K562 (cell line): ENCODE results near the gene SLC44A5. TPM values are rescaled to one million over a fixed set of nuclear protein-coding genes. Genes with fewer than 3 reads are reported as not detected.

ENCODE experiments used
- ATAC-seq: fragments of 200-7000 bp; cut with Tn5 transposase; 3 replicates; pipeline ENCODE4 v1.9.1; 2020; ENCODE audit warnings: moderate library complexity
- BruUV-seq: library from RNA; stranded (reverse); fragments of 400-500 nt; replicated peaks from 2 replicates; lab custom pipeline; 2021; lab: Mats Ljungman, UMichigan
- CTCF ChIA-PET: fragments of 300-600 bp; formaldehyde crosslinking; extraction: SDS; loops from one replicate; lab custom pipeline; 2021; ENCODE audit warnings: low intra/inter-chr PET ratio; lab: Yijun Ruan, JAX
- POLR2A ChIA-PET: fragments of 300-600, 350-650 bp; sonication (Branson Sonifier 250); formaldehyde crosslinking; extraction: SDS; loops from one replicate; lab custom pipeline; 2021; ENCODE audit warnings: antibody characterized with exemption, inconsistent platforms; lab: Yijun Ruan, JAX
- DNase-seq, 4 experiments: peaks; one replicate each; pipeline versions ENCODE4 v3.0.0 to v3.0.0-alpha.2; 2011 to 2018; ENCODE audit warnings: low spot score in 3 of 4, mixed read lengths in 3 of 4; ENCODE audit errors: extremely low read depth in 1 of 4
- FAIRE-seq: peaks from 2 replicates; lab custom pipeline; 2011; peaks lifted over from hg19 to GRCh38; lab: Jason Lieb, UNC
- H2AFZ ChIP-seq: 2 replicates; pipeline ENCODE4 v1.6.0; 2011; ENCODE audit warnings: low read depth, low read length, control low read depth, inconsistent platforms
- H3K27ac ChIP-seq: fragments of 200-600 bp; 3 replicates; pipeline ENCODE4 v1.8.0; 2011; ENCODE audit warnings: low read depth, mild to moderate bottlenecking, control low read depth, inconsistent platforms, low read length, moderate library complexity, mixed read lengths; ENCODE audit errors: extremely low read depth
- H3K27me3 ChIP-seq, 2 experiments: fragments of 300-600 bp in 1 of 2; 2 replicates in 1 of 2; 3 replicates in 1 of 2; pipeline versions ENCODE4 v1.6.0 to v1.8.0; 2011; ENCODE audit warnings: inconsistent platforms in 2 of 2, low read length in 2 of 2, mild to moderate bottlenecking in 1 of 2, mixed read lengths in 1 of 2, moderate library complexity in 1 of 2; ENCODE audit not compliant: control insufficient read depth in 2 of 2, insufficient read depth in 2 of 2
- H3K36me3 ChIP-seq: fragments of 300-600 bp; 3 replicates; pipeline ENCODE4 v1.8.0; 2011; ENCODE audit warnings: mild to moderate bottlenecking, low read length, inconsistent platforms; ENCODE audit not compliant: control insufficient read depth, insufficient read depth
- H3K4me1 ChIP-seq, 2 experiments: fragments of 200-600 bp in 1 of 2; replicated peaks in 1 of 2; 2 replicates in 1 of 2; 3 replicates in 1 of 2; pipeline versions ENCODE4 v1.5.1 to v1.8.0; 2011; ENCODE audit warnings: inconsistent platforms in 2 of 2, low read length in 2 of 2, mild to moderate bottlenecking in 1 of 2, mixed read lengths in 1 of 2, moderate library complexity in 1 of 2; ENCODE audit not compliant: control insufficient read depth in 2 of 2, insufficient read depth in 2 of 2
- H3K4me2 ChIP-seq: 2 replicates; pipeline ENCODE4 v1.6.1; 2011; ENCODE audit warnings: low read length, control low read depth, inconsistent platforms, mixed read lengths; ENCODE audit not compliant: insufficient read depth
- H3K4me3 ChIP-seq: fragments of 200-600 bp; sonication (generic), shearing (Covaris generic); 2 replicates; pipeline ENCODE4 v1.5.1; 2016; ENCODE audit warnings: control low read depth, inconsistent platforms
- H3K79me2 ChIP-seq: fragments of 200-600 bp; 3 replicates; pipeline ENCODE4 v1.8.0; 2011; ENCODE audit warnings: low read length, inconsistent platforms; ENCODE audit not compliant: control insufficient read depth, insufficient read depth
- H3K9ac ChIP-seq, 2 experiments: 2 replicates each; pipeline versions ENCODE4 v1.6.0 to v1.6.1; 2011; ENCODE audit warnings: low read depth in 2 of 2, low read length in 2 of 2, control low read depth in 1 of 2, inconsistent platforms in 1 of 2, mild to moderate bottlenecking in 1 of 2, mixed read lengths in 1 of 2; ENCODE audit not compliant: insufficient read depth in 1 of 2
- H3K9me1 ChIP-seq: one replicate; pipeline ENCODE4 v1.6.0; 2011; ENCODE audit warnings: inconsistent platforms, mild to moderate bottlenecking, low read length, moderate library complexity; ENCODE audit not compliant: control insufficient read depth, insufficient read depth
- H3K9me3 ChIP-seq: replicated peaks from 2 replicates; pipeline ENCODE4 v1.5.1; 2011; ENCODE audit warnings: low read depth, low read length, inconsistent platforms; ENCODE audit not compliant: control insufficient read depth, insufficient read depth
- H4K20me1 ChIP-seq: replicated peaks from 2 replicates; pipeline ENCODE4 v1.6.1; 2011; ENCODE audit warnings: low read length, inconsistent platforms, mixed read lengths; ENCODE audit not compliant: control insufficient read depth, insufficient read depth
- BCOR ChIP-seq: fragments of 450-650 bp; IDR thresholded peaks from 2 replicates; pipeline ENCODE4 v1.6.1; 2016
- CBFB ChIP-seq: sonication (generic); formaldehyde crosslinking; IDR thresholded peaks from 2 replicates; pipeline ENCODE4 v1.4.0; 2020; ENCODE audit warnings: mild to moderate bottlenecking, missing genetic modification reagents
- MTA1 ChIP-seq: fragments of 450-650 bp; IDR thresholded peaks from 2 replicates; pipeline ENCODE4 v1.6.1; 2017; ENCODE audit warnings: borderline replicate concordance
- NR0B1 ChIP-seq: fragments of 450-650 bp; IDR thresholded peaks from one replicate; pipeline ENCODE4 v1.6.1; 2018; ENCODE audit warnings: mild to moderate bottlenecking, moderate library complexity; ENCODE audit not compliant: partially characterized antibody
- SAP30 ChIP-seq: fragments of 200-600 bp; sonication (generic); IDR thresholded peaks from 2 replicates; pipeline ENCODE4 v1.6.1; 2012; ENCODE audit warnings: borderline replicate concordance, low read depth, mild to moderate bottlenecking, moderate library complexity, low read length, control low read depth, inconsistent platforms; ENCODE audit not compliant: insufficient read depth, poor library complexity, severe bottlenecking
- SREBF2 ChIP-seq: sonication (generic); formaldehyde crosslinking; IDR thresholded peaks from 2 replicates; pipeline ENCODE4 v1.4.0; 2020; ENCODE audit warnings: mild to moderate bottlenecking, missing genetic modification reagents
- TSC22D4 ChIP-seq: fragments of 450-650 bp; IDR thresholded peaks from 2 replicates; pipeline ENCODE4 v1.6.1; 2016; ENCODE audit warnings: missing genetic modification characterization, missing biosample characterization, control low read depth
- ZFP91 ChIP-seq: sonication (generic); formaldehyde crosslinking; IDR thresholded peaks from 2 replicates; pipeline ENCODE4 v1.8.0; 2022; ENCODE audit warnings: mild to moderate bottlenecking, missing genetic modification reagents
- ZNF584 ChIP-seq: fragments of 200-800 bp; sonication (Bioruptor generic); IDR thresholded peaks from 2 replicates; pipeline ENCODE4 v1.6.1; 2016; ENCODE audit warnings: low read depth, mild to moderate bottlenecking, missing genetic modification characterization, missing compliant biosample characterization
- ZNF75A ChIP-seq: fragments of 450-650 bp; formaldehyde crosslinking; IDR thresholded peaks from 2 replicates; pipeline ENCODE4 v1.4.0; 2020; ENCODE audit warnings: mild to moderate bottlenecking
- ZSCAN29 ChIP-seq: fragments of 450-650 bp; IDR thresholded peaks from 2 replicates; pipeline ENCODE4 v1.6.1; 2017
- whole genome bisulfite sequencing: fragments of 100-300 bp; shearing (Covaris generic); methylation state at CpG from one replicate; pipeline ENCODE4 v1.1.6; 2016; ENCODE audit warnings: low coverage, mixed read lengths; ENCODE audit not compliant: insufficient coverage; ENCODE audit errors: missing lambda C conversion rate; 5-methylcytosine and 5-hydroxymethylcytosine counted together
- in situ Hi-C: fragments of 300-500 bp; cut with MboI; formaldehyde crosslinking; loops from 4 replicates; pipeline ENCODE4 v1.15.0; 2018; ENCODE audit warnings: inconsistent platforms, mixed read lengths
- intact Hi-C: fragments of 100-400 bp; cut with micrococcal nuclease; formaldehyde crosslinking; loops from 2 replicates; pipeline ENCODE4 v1.14.2; 2022
- polyA plus RNA-seq, 8 experiments: library from polyadenylated mRNA; depleted of rRNA in 4 of 8; stranded (reverse) in 5 of 8; unstranded in 3 of 8; fragments of >200 nt; fragmentation: Nextera tagmentation in 2 of 8; fragmentation: Illumina TruSeq in 1 of 8; extraction: Ambion mirVana in 2 of 8; extraction: Trizol in 1 of 8; gene quantifications; 2 replicates each; pipeline versions ENCODE4 v1.2.1 to v1.2.3, GENCODE V29; 2011 to 2014; ENCODE audit warnings: inconsistent platforms in 1 of 8, missing spikeins in 1 of 8
- total RNA-seq, 7 experiments: library from RNA; depleted of rRNA in 6 of 7; stranded (reverse); fragments of >200 nt in 6 of 7; fragmentation: Illumina TruSeq in 2 of 7; extraction: Trizol in 2 of 7; gene quantifications; 2 replicates each; pipeline versions ENCODE4 v1.2.1 to v1.2.3, GENCODE V29; 2011 to 2021; ENCODE audit warnings: low replicate concordance in 1 of 7

SLC44A5 gene
- total and polyA plus RNA-seq, 9 of the 15 experiments (the other 6 are each of a cell fraction or from before 2014, with no cell fraction given): 1.2 to 10.1 (median 3.2) TPM

- Histone ChIP-seq H4K20me1 (no peaks in the 10 kb centered on the region), H2AFZ (no peak overlapping the region), H3K79me2 (no peaks in the 10 kb centered on the region), H3K36me3 (no peaks in the 10 kb centered on the region), H3K4me3 (no peak overlapping the region), H3K27me3 (no peaks in the 10 kb centered on the region), H3K9me1 (no peaks in the 10 kb centered on the region), H3K4me2 (no peak overlapping the region), H3K9ac (no peak overlapping the region), H3K9me3 (no peaks in the 10 kb centered on the region), H3K27ac (no peak overlapping the region), H3K4me1 (no peaks in the 10 kb centered on the region)
- BruUV-seq: no TSS peak
- FAIRE-seq: no peak
- intact Hi-C loops: no loop called here
- ChIA-PET POLR2A (interaction anchor here (0.6 kb wide), 1 partner anchor 418 kb away, joined by 3 read pairs; no protein-coding TSS in a partner anchor), CTCF (no interaction called here)
- WGBS: 0% methylated on average over 1 of the region's 1 CpG
- in situ Hi-C loops: no loop called here
- TF ChIP-seq TSC22D4 (tag) (no peak), ZNF75A (CRISPR knock-in tag) (no peak), NR0B1 (no peak), BCOR (no peak), ZFP91 (CRISPR knock-in tag) (no peak), SAP30 (no peak), ZSCAN29 (no peak), MTA1 (no peak), ZNF584 (CRISPR knock-in tag) (no peak), CBFB (no peak), SREBF2 (no peak)
- TF ChIP-seq, all 486 proteins: peak for 0
- no peak for ATAC-seq
- DNase-seq: no peak
Observed at GRCh38 chr1:75243124-75243523, 367.8 kb downstream of the SLC44A5 start.
